ENCODE results near the gene HOXD9.

The HOXD9 gene

GRCh38 chr2:176149939-176150583 is 27.5 kb downstream of the HOXD9 start:
- H3K36me3 ChIP-seq (ENCODE audit: control insufficient read depth, insufficient read depth, low read length), result no peaks in the 10 kb centered on the region
- H3K4me1 ChIP-seq (ENCODE audit: control insufficient read depth, insufficient read depth, low read length, poor library complexity, severe bottlenecking), result no peaks in the 10 kb centered on the region
- H3K9me3 ChIP-seq (ENCODE audit: control insufficient read depth, low read length), result no peaks in the 10 kb centered on the region
- no peak overlapping the region for H3K4me3 ChIP-seq (ENCODE audit: insufficient read depth, low read depth, low read length, poor library complexity, severe bottlenecking)
- no peak for DNase-seq
- no peak overlapping the region for H3K27ac ChIP-seq (ENCODE audit: insufficient read depth, low read length, poor library complexity, severe bottlenecking)
- H3K27me3 ChIP-seq (replicated peaks; ENCODE audit: control insufficient read depth, insufficient read depth, low read length, poor library complexity, severe bottlenecking), result peaks cover 59% of the 10 kb centered on the region

- Histone ChIP-seq H3K27me3 (replicated peaks; ENCODE audit: control insufficient read depth, insufficient read depth, low read length, poor library complexity, severe bottlenecking) (peaks cover 58% of the 10 kb centered on the region), H3K27ac (ENCODE audit: insufficient read depth, low read length, poor library complexity, severe bottlenecking) (no peak overlapping the region), H3K4me3 (ENCODE audit: insufficient read depth, low read depth, low read length, poor library complexity, severe bottlenecking) (no peak overlapping the region), H3K4me1 (ENCODE audit: control insufficient read depth, insufficient read depth, low read length, poor library complexity, severe bottlenecking) (no peaks in the 10 kb centered on the region), H3K36me3 (ENCODE audit: control insufficient read depth, insufficient read depth, low read length) (no peaks in the 10 kb centered on the region), H3K9me3 (ENCODE audit: control insufficient read depth, low read length) (no peaks in the 10 kb centered on the region)
- DNase-seq, result no peak
These were observed 28.3 kb downstream of the HOXD9 start for GRCh38 chr2:176150584-176151441.

- Histone ChIP-seq H3K27ac (ENCODE audit: insufficient read depth, low read length, poor library complexity, severe bottlenecking) (no peak within 1 kb of the TSS), H3K9me3 (ENCODE audit: control insufficient read depth, low read length) (no peaks in the 10 kb centered on the region), H3K4me3 (ENCODE audit: insufficient read depth, low read depth, low read length, poor library complexity, severe bottlenecking) (no peak within 1 kb of the TSS), H3K27me3 (replicated peaks; ENCODE audit: control insufficient read depth, insufficient read depth, low read length, poor library complexity, severe bottlenecking) (peaks cover 58% of the 10 kb centered on the region), H3K36me3 (ENCODE audit: control insufficient read depth, insufficient read depth, low read length) (no peaks in the 10 kb centered on the region), H3K4me1 (ENCODE audit: control insufficient read depth, insufficient read depth, low read length, poor library complexity, severe bottlenecking) (no peaks in the 10 kb centered on the region)
- DNase-seq, result no peak
These were observed 29.1 kb downstream of the HOXD9 start, which contains the start of gene HOXD4 for GRCh38 chr2:176151442-176152287. Gene HOXD4, plus strand, starts transcription at chr2:176151550. Its CDS starts 84 bp downstream, at chr2:176151634.

- peaks cover 58% of the 10 kb centered on the region for H3K27me3 ChIP-seq (replicated peaks; ENCODE audit: control insufficient read depth, insufficient read depth, low read length, poor library complexity, severe bottlenecking)
- no peak for DNase-seq
- no peak overlapping the region for H3K27ac ChIP-seq (ENCODE audit: insufficient read depth, low read length, poor library complexity, severe bottlenecking)
- peaks cover 6% of the 10 kb centered on the region for H3K4me1 ChIP-seq (ENCODE audit: control insufficient read depth, insufficient read depth, low read length, poor library complexity, severe bottlenecking)
- no peaks in the 10 kb centered on the region for H3K36me3 ChIP-seq (ENCODE audit: control insufficient read depth, insufficient read depth, low read length)
- no peak overlapping the region for H3K4me3 ChIP-seq (ENCODE audit: insufficient read depth, low read depth, low read length, poor library complexity, severe bottlenecking)
- no peaks in the 10 kb centered on the region for H3K9me3 ChIP-seq (ENCODE audit: control insufficient read depth, low read length)
These were observed 30.0 kb downstream of the HOXD9 start for GRCh38 chr2:176152350-176153181.

GRCh38 chr2:176154576-176155252 is 32.2 kb downstream of the HOXD9 start:
- Histone ChIP-seq H3K9me3 (ENCODE audit: control insufficient read depth, low read length) (no peaks in the 10 kb centered on the region), H3K27ac (ENCODE audit: insufficient read depth, low read length, poor library complexity, severe bottlenecking) (no peak overlapping the region), H3K4me3 (ENCODE audit: insufficient read depth, low read depth, low read length, poor library complexity, severe bottlenecking) (no peak overlapping the region), H3K36me3 (ENCODE audit: control insufficient read depth, insufficient read depth, low read length) (no peaks in the 10 kb centered on the region), H3K27me3 (replicated peaks; ENCODE audit: control insufficient read depth, insufficient read depth, low read length, poor library complexity, severe bottlenecking) (peaks cover 61% of the 10 kb centered on the region), H3K4me1 (ENCODE audit: control insufficient read depth, insufficient read depth, low read length, poor library complexity, severe bottlenecking) (peaks cover 6% of the 10 kb centered on the region)
- DNase-seq, result no peak

- Histone ChIP-seq H3K4me3 (ENCODE audit: insufficient read depth, low read depth, low read length, poor library complexity, severe bottlenecking) (no peak overlapping the region), H3K9me3 (ENCODE audit: control insufficient read depth, low read length) (no peaks in the 10 kb centered on the region), H3K27ac (ENCODE audit: insufficient read depth, low read length, poor library complexity, severe bottlenecking) (no peak overlapping the region), H3K4me1 (ENCODE audit: control insufficient read depth, insufficient read depth, low read length, poor library complexity, severe bottlenecking) (peaks cover 6% of the 10 kb centered on the region), H3K36me3 (ENCODE audit: control insufficient read depth, insufficient read depth, low read length) (no peaks in the 10 kb centered on the region), H3K27me3 (replicated peaks; ENCODE audit: control insufficient read depth, insufficient read depth, low read length, poor library complexity, severe bottlenecking) (peaks cover 66% of the 10 kb centered on the region)
- no peak for DNase-seq
These were observed 33.0 kb downstream of the HOXD9 start for GRCh38 chr2:176155356-176156044.

- Histone ChIP-seq H3K9me3 (ENCODE audit: control insufficient read depth, low read length) (no peaks in the 10 kb centered on the region), H3K4me1 (ENCODE audit: control insufficient read depth, insufficient read depth, low read length, poor library complexity, severe bottlenecking) (peaks cover 6% of the 10 kb centered on the region), H3K36me3 (ENCODE audit: control insufficient read depth, insufficient read depth, low read length) (no peaks in the 10 kb centered on the region), H3K27me3 (replicated peaks; ENCODE audit: control insufficient read depth, insufficient read depth, low read length, poor library complexity, severe bottlenecking) (peaks cover 66% of the 10 kb centered on the region), H3K4me3 (ENCODE audit: insufficient read depth, low read depth, low read length, poor library complexity, severe bottlenecking) (no peak overlapping the region), H3K27ac (ENCODE audit: insufficient read depth, low read length, poor library complexity, severe bottlenecking) (no peak overlapping the region)
- no peak for DNase-seq
These were observed 33.8 kb downstream of the HOXD9 start for GRCh38 chr2:176156301-176156806.

- H3K27ac ChIP-seq (ENCODE audit: insufficient read depth, low read length, poor library complexity, severe bottlenecking), result no peak within 1 kb of the TSS
- H3K9me3 ChIP-seq (ENCODE audit: control insufficient read depth, low read length), result no peaks in the 10 kb centered on the region
- H3K4me3 ChIP-seq (ENCODE audit: insufficient read depth, low read depth, low read length, poor library complexity, severe bottlenecking), result no peak within 1 kb of the TSS
- no peaks in the 10 kb centered on the region for H3K36me3 ChIP-seq (ENCODE audit: control insufficient read depth, insufficient read depth, low read length)
- DNase-seq, result no peak
- peaks cover 6% of the 10 kb centered on the region for H3K4me1 ChIP-seq (ENCODE audit: control insufficient read depth, insufficient read depth, low read length, poor library complexity, severe bottlenecking)
- H3K27me3 ChIP-seq (replicated peaks; ENCODE audit: control insufficient read depth, insufficient read depth, low read length, poor library complexity, severe bottlenecking), result peaks cover 64% of the 10 kb centered on the region
These were observed 34.4 kb downstream of the HOXD9 start, which contains the start of gene HOXD3 for GRCh38 chr2:176156807-176157498. Gene HOXD3, plus strand, starts transcription at chr2:176157307. Its CDS starts 11,808 bp downstream, at chr2:176169115.
